Left colon (tissue), 2 donors: ENCODE data around the gene UQCC2. TPM values are rescaled to one million over a fixed set of nuclear protein-coding genes. Genes with fewer than 3 reads are reported as not detected.

ENCODE experiments used
- ATAC-seq: fragments of 200-7000 bp; cut with Tn5 transposase; one replicate; pipeline ENCODE4 v1.9.1; 2020; ENCODE audit warnings: mild to moderate bottlenecking, moderate library complexity
- DNase-seq, 2 donors: peaks; one replicate each; pipeline ENCODE4 v3.0.0-alpha.2; 2020
- intact Hi-C, 2 donors: fragments of 100-400 bp; cut with DNase I in 1 of 2; cut with micrococcal nuclease in 1 of 2; formaldehyde crosslinking; loops; one replicate each; pipeline versions ENCODE4 v1.11.2 to v1.14.0; 2022; cut with DNase I, micrococcal nuclease
- total RNA-seq, 2 donors: library from RNA; stranded (reverse); fragmentation: NEBNext Ultra II Directional; extraction: Animal tissue kit (Norgen Biotek cat#: 25700); gene quantifications; one replicate each; pipeline ENCODE4 v1.2.1, GENCODE V29; 2021
- donor health status: DM: no; HTN: no; CAD: no.
- donor health status: DM: yes; HTN: yes; CAD: no.

Gene UQCC2
- total RNA-seq, 2 donors from 2014 or later = 40.5 to 52.6 TPM

DNA sequence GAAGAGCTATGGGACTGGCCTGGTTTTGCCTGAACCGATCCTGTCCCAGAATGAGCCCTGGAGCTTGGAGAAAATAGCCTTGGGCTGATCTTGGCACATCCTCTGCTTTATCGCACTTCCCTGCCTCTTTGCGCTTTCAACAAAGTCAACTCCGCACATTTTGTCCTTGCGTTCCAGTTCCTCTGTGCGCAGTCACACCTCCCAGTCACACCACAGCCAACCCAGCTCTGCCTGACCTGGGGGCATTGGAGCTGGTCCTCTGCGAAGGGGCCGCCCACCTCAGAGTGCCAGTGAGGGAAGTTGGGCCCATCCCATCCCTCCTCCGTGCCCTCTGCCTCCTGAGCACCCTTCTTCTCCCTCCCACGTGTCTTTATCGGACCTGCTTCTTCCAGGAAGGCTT lies 16.9 kb upstream of the UQCC2 start:
- no peak for ATAC-seq
- no peak for DNase-seq
- intact Hi-C loops = no loop called here

DNA sequence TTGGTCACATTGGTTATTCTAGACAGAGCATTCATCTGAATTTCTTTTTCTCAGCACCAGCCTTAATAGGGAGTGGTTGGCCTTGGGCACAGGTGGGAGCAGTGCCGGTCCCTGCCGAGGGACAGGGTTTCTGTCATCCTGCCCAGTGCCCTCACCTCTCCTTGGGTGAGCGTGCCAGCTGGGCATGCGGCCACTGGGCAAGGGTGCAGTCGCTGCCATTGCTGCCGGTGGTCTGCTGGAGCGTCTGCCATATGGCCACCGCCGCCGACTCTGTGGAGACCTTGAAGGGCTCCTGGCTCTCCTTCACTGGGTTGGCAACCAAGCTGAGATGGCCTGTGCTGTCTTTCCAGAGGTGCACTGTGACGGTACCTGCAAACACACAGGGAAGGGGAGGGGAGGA lies 16.4 kb upstream of the UQCC2 start:
- ATAC-seq (no peak), DNase-seq (no peak)
- intact Hi-C loops = no loop called here

DNA sequence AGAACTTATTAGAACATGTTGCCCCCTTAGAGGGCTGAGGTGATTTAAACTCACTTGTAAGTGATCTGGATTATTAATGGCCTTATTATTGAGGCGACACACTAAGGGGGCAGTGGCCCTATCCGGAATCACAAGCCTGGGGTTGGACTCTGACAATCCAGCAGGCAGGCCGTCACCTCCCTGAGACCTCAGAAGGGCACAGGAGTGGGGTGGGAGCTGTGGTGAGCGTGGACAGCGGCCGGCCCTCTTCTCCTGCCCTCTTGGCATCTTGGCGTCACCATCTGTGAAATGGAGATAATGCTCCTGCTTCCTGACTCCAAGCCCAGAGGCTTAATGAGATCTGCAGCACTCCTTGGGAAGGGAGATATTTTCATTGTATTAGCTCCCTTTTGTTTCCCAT lies 15.6 kb upstream of the UQCC2 start:
- intact Hi-C loops = no loop called here
- ATAC-seq = no peak
- no peak for DNase-seq

DNA sequence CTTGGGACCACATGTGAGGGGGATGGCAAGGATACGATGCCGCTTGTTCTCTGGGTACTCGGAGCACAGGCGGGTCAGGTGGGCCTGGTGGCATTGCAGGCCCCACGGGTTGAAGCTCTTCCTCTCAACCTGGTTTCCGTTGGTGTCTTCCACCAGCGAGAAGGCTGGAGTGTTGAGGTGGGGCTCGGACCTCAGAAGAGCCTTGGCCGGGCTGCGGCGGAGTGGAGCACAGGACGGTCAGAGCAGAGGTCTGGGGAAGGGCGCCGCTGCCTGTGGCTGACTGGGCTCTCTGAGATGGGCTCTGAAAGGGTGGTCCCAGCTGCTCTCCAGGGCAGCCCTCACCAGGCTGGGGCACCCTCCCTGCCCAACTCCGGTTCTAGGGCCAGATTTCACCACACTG lies 15.2 kb upstream of the UQCC2 start:
- DNase-seq (no peak), ATAC-seq (no peak)
- intact Hi-C loops = no loop called here

DNA sequence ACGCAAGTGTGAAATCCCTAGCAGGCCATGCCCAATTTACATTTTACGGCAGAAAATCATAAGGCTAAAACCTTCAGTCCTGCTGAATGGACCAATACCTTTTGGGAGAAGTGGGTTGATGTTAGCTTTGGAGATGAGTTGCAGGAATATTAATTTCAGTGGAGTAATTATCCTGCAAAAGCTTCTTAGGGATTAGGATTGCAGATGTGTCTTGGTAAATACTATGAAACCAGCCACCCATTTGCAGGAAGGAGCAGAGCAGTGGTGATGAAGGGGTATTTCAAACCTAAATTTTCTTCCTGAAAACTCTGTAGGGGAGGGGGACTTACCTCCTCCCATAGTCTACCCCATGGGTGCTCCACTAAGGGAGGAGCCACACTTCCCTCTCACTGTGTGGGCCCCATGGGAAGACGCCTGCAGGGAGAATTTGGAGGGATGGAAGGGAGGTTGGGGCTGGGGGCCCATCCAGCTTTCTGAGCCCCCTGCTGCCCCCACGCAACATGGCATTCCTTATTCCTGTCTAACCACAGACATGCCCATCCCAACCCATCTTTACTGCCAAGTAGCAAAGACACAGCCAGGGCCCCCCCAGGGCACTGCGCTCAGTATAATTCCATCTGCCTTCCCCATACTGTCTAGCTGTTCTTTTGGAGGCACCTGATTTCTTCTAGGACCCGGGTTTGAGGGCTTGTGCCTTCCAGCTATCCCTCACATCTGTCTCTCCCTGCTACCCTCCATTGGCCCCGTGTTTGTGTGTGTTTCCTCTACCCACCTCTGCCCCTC lies 14.6 kb upstream of the UQCC2 start:
- no peak for ATAC-seq
- intact Hi-C loops = no loop called here
- no peak for DNase-seq

DNA sequence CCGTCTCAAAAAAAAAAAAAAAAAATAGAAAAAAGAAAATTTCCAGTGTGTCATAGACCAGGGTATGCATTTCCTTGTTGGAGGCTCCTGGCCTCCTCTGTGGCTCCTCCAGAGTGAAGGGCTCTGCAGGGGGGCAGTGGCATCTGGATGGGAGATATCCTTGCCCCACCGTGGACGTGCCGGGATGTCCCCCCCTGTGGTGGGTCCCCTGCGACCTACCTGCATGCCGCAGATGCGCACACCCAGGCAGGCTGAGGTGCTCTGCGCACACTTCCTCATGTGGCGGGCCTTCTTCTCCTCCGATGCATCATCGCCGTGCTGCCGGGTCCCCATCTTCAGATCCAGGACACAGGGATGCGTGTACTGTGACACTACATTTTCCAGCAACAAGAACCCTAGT lies 13.7 kb upstream of the UQCC2 start:
- DNase-seq (no peak), ATAC-seq (no peak)
- intact Hi-C loops = no loop called here

DNA sequence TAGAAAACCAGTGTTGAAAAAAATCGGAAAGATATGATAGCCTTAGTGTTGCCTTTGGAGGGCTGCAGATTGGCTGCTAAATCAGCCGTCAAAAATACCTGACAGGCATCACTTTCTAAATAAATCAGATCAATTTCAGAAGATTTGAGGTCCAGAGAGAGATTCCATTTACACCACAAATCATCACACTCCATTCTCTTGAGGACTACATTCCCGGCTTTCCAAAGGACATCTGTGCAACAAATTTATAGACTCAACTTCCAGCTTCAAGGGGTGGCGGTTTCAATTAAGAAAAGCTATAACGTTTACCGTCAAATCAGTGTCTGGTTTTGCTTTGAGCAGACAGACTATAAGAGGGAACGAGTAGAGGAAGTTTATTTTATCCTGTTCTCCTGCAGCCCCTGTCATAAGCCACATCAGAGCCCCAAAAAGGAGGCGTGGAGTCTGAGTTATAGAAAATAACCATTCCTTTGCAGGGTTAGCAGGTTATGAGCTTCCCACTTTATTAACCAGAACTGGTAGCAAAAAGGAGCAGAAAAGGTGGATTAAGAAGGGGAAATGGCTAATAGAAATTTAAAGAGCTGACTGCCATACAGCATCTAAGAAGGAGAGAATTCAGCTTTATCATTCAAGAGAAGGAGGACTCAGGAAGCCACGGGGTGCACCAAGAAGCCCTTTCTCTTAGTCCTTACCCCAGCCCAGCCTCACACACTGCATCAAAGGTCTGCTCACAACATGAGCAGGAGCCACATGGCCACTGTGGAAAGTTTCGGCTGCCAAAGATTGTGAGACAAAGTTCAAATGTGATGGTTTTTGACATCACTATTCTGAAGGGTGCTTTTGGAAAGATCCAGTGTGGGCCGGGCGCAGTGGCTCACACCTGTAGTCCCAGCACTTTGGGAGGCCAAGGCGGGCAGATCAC lies 12.9 kb upstream of the UQCC2 start:
- ATAC-seq = no peak
- intact Hi-C loops = no loop called here
- DNase-seq = no peak

DNA sequence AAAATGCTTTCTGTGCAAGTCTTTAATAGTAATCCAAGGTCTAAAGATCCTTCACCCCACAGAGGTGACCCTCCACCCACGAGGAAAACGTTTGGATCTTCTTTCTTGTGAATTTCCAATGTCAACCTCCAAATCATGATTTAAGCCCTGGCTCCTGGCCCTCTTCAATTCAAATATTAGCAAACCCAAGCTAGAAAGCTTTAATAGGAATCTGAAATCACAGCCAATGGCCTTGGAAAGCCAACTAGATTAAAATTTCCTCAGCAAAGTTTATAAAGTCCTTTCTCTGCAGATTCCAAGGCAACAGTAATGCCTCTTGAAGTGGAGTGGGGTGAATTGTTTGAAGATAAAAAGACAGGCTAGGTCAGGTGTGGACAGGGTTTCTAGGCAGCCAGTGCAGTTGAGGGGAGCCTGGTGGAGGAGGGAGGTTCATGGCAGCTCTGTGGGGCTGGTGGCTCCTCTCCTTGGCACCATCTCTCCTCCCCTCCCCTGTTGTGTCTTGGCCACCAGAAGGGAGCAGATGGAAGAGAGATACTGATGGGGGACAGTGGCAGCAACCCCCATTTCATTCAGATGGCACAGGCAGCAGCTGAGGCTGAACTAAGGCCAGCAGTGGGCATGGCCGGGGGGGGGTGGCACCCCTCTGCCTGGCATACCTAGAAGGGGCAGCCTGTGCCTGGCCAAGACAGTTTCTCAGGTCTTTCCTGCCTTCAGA lies 12.0 kb upstream of the UQCC2 start:
- ATAC-seq = no peak
- intact Hi-C loops = no loop called here
- no peak for DNase-seq

DNA sequence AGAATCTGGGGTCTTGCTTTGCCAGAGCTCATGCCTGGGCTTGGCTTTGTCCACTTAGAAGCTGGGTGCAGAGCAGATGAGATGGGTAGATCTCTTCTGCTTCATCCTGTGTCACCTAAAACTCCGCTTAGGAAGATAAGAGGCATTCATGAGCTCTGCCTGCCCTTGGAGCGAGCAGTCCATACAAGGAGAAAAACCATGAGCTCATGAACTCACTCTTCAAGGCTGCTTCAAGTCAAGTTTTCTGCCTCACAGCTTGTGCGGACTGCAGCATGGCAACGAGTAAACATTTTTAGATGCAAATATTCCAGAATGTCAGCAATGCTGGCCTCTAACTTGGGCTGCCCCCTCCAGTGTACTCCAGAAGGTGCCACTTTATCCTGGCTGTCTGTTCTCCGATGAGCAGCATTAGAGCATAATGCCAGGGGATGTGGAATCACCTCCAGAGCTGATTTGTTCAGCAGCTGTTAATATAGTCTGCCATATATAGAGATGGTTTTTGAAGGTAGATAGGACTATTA lies 10.7 kb upstream of the UQCC2 start:
- no peak for DNase-seq
- ATAC-seq = no peak
- intact Hi-C loops = no loop called here

DNA sequence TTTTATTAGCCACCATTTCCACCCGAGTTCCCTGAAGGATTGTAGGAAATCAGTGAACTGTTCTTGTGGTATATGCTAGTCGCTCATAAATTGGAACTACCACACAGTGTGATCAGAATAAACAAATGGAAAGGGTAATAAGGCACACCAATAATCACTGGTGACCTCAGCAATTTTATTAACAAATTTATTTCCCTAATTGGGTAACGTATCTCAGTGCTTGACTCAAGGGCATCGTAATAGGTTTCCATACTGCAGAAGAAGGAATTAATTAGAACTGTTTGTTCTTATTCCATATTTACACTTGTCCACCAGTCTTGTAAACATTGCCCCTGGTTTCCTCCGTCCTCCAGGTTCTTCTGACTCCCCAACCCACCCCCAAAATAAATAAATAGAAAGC lies 10.0 kb upstream of the UQCC2 start:
- ATAC-seq (no peak), DNase-seq (no peak)
- intact Hi-C loops = no loop called here

DNA sequence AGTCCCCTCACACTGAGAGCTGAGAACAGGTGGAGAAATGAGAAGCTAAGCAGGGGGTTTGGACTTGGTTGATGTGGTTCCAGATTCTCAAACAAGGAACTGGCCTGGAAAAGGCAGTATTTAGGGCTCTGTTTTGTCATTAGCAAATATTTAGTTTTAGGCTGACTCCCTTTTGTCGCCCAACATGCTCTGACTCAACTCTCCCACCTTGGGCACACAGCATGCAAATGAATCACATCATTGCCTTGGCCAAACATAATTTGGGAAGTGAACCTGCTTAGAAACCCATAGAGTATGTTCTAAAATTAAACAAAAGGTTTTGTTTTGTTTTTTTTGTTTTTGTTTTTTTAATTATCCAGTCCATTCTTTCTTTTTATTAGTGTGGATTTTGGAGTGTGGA lies 9.5 kb upstream of the UQCC2 start:
- intact Hi-C loops = no loop called here
- ATAC-seq = no peak
- DNase-seq = no peak

DNA sequence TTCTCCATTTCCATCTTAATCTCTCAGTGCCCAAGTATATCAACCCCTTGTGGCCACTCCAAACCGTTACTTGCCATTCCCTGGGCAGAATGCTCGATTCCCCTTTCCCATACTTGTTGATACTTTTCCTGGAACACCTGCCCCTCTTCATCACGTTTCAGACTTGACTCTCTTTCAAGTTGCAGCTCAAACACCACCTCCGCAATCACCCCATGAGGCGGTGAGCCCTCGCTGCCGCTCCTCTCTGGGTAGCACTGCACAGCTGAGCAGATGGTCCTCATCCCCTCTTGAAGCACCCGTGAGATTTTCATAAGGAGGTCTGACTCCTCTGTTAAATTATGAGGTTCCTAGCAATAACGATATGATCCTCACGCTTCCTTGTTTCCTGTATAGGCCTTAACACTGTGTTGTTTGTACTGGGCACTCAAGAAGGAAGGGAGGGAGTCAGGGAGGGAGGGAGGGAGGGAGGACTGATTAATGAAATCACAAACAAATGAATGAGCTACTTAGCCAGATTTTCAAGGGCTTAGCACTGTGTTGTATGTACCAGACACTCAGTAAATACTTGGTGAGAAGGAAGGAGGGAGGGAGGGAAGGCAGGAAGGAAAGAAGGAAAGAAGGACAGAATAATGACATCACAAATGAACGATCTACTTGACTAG lies 8.0 kb upstream of the UQCC2 start:
- intact Hi-C loops = no loop called here
- DNase-seq (no peak), ATAC-seq (no peak)

DNA sequence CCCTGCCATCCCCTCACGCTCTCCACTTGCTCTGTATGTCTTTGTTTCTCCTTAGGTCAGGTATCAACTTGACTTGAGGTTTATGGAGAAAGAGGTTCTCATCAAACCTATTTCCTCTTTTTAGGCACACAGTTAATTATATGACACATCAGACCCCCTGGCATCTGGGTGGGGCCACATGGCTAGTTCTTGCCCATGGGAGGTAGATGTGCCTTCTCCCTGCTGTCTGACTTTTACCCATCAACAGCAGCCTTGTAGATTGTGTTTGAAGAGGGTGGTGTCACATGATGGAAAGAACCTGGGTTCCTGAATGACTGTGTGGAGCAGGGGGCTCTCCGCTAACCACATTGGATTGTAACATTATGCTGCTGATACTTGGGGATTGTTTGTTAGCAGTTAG lies 7.2 kb upstream of the UQCC2 start:
- ATAC-seq (no peak), DNase-seq (no peak)
- intact Hi-C loops = no loop called here

DNA sequence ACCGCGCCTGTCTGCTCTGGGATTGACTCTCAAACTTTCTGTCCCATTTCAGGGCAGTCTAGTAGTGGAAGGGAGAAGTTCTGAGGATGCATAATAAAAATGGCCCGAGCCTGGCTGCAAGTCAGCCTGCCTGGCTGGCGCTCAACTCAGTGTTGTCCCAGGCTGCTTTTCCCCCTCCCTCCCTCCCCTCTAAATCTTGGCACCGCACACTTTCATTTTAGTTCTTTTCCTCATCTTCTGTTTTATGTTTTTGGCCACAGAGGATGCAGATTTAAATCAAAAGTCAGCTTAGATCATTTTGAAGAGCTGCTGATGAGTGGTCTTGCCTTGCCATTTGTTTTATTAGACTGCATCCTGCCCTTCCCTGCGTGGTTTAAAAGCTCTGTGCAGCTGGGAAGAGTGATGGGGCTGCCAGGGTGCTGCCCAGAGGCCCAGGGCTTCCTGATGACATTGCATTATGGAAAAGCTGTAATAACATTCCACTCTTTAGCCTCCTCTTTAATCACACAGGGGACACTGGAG lies 6.5 kb upstream of the UQCC2 start:
- no peak for ATAC-seq
- intact Hi-C loops = no loop called here
- DNase-seq = no peak

DNA sequence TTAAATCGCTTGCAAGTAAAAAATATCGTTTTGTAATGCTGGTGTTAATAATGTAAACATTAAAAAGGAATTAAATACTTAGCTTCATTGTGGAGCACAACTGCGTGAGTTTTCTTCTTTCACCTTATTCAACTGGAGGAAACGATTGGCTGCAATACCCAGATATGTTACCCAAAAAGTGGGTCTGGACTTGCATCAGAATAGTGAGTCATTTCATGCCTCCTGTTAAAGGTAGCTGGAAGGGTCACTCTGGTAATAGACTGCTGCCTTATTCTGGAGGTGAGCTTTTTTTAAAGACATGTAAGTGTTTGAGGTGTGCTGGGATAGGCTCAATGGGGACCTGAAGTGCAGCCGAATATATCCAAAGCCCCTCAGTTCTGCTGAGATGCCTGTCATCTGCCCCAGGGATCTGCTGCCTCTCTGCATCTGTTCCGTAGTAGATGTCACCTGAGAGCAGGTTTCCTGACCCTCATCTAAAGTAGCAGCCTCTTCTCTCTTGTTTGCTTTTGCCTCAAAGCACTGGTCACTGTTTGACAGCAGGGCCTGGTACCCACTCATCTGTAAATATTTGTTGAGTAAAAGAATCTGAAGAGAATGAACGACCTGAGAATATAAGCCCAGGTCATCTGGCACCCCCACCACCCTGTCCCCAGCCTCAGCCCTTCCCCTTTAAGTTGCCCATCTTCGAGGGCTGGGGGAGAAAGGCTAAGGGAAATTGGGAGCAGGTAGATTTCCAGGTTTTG lies 5.6 kb upstream of the UQCC2 start:
- DNase-seq = no peak
- intact Hi-C loops = no loop called here
- ATAC-seq = no peak

DNA sequence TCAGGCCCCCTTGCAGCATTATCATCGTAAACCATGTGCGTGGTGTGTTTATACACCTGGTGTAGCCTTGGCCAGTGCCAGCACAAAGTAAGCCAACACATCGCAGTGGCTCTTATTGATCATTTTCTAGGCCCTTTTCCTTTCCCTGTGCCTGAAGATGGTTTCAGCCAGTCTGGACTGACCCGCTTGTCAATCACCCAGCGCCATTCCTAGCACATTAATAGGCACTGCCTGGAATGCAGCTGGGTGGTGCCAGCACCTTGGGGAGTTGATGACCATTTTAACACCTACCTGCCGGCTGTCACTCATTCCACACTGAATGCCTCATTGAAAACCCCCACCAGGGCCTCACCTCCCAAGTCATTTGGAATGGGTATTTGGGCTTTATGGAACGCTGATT lies 4.9 kb upstream of the UQCC2 start:
- peak; percentile 20 for ATAC-seq
- DNase-seq = no peak
- intact Hi-C loops = no loop called here

DNA sequence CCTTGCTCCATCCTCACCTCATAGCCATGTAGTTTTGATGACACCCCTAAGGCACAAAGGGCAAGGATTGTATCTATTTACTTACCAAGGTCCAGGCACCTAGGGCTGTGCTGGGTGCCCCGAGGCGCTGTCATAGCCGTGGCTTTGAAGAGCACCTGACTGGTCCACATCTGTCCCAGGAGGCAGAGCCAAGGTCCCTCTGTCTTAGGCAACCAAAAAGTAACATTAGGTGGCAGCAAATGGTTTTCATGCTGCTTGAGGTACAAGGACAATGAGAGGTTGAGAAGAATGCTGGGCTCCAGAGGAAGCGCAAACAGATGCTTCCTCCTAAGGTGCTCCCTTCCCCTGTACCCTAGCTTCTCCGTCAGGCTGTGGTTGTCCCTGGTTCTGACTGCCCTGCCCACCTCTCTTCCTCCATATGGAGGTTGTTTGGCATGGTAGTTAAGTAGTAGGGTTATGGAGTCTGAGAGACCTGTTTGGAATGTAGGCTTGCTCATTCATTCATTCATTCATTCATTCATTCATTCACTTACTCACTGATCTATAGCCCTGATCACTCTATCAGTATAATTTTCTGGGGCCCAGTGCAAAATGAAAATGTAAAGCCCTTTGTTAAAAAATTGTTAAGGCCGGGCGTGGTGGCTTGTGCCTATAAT lies 3.0 kb upstream of the UQCC2 start:
- intact Hi-C loops = no loop called here
- DNase-seq (no peak), ATAC-seq (no peak)

DNA sequence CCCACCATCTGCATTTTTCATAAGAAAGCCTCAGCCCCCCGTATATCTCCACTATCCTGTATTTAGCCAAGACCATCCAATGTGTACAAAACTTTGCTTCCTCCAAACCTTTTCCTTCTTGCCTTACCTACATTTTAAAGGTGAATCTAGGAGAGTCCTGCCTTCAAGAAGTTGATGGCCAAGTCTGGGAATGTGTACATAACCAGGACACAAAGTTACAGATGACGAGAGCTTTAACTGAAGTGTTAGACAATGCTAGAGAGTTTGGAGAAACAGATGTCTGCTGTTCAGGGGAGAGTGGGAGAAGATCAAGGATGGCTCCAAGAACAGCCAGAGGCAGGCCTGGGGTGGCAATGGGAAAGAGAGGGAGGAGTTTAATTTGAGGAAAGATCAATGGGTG lies 2.3 kb upstream of the UQCC2 start:
- ATAC-seq (no peak), DNase-seq (no peak)
- intact Hi-C loops = no loop called here
